Left lung (tissue), 10 donors: ENCODE data around the gene XXYLT1. TPM values are rescaled to one million over a fixed set of nuclear protein-coding genes. Genes with fewer than 3 reads are reported as not detected.

Experiments used
- ATAC-seq: fragments of 200-7000 bp; cut with Tn5 transposase; one replicate; pipeline ENCODE4 v1.9.1; 2020; ENCODE audit warnings: moderate library complexity
- DNase-seq, 4 donors: peaks; one replicate each; pipeline ENCODE4 v3.0.0-alpha.2; 2013 to 2020
- H3K27ac ChIP-seq, 2 donors: fragments of 200-600 bp; sonication (generic) in 1 of 2; one replicate each; pipeline versions ENCODE4 v1.5.0 to v1.8.0; 2020 to 2021
- H3K27me3 ChIP-seq, 2 donors: fragments of 200-600 bp; sonication (generic) in 1 of 2; one replicate each; pipeline versions ENCODE4 v1.5.0 to v1.8.0; 2020 to 2021
- H3K36me3 ChIP-seq, 2 donors: fragments of 200-600 bp; sonication (generic) in 1 of 2; one replicate each; pipeline versions ENCODE4 v1.5.0 to v1.8.0; 2020 to 2021
- H3K4me1 ChIP-seq, 2 donors: fragments of 200-600 bp; one replicate each; pipeline ENCODE4 v1.8.0; 2021
- H3K4me3 ChIP-seq, 2 donors: fragments of 200-600 bp; sonication (generic) in 1 of 2; one replicate each; pipeline versions ENCODE4 v1.5.0 to v1.8.0; 2020 to 2021; ENCODE audit warnings: mild to moderate bottlenecking in 1 of 2
- H3K9me3 ChIP-seq, 2 donors: fragments of 200-600 bp; sonication (generic) in 1 of 2; one replicate each; pipeline versions ENCODE4 v1.5.0 to v1.8.0; 2020 to 2021
- intact Hi-C, 2 donors: fragments of 100-400 bp; cut with DNase I; formaldehyde crosslinking; loops; one replicate each; pipeline versions ENCODE4 v1.11.2 to v1.14.2; 2022
- polyA plus RNA-seq, 6 donors: library from polyadenylated mRNA; unstranded; fragments of 120-200 nt; gene quantifications; one replicate each; pipeline ENCODE4 v1.2.1, GENCODE V29; 2013; ENCODE audit not compliant: insufficient read length in 6 of 6
- total RNA-seq, 2 donors: library from RNA; stranded (reverse); fragmentation: NEBNext Ultra II Directional; extraction: Animal tissue kit (Norgen Biotek cat#: 25700); gene quantifications; one replicate each; pipeline ENCODE4 v1.2.1, GENCODE V29; 2021
- TF ChIP-seq, protein P1 (sequence below), 2 donors: fragments of 200-600 bp; sonication (generic) in 1 of 2; IDR thresholded peaks; one replicate each; pipeline versions ENCODE4 v1.5.0 to v1.8.0; 2021; ENCODE audit warnings: antibody characterized with exemption in 2 of 2
- donor health status: DM: no; HTN: yes; CAD: no.
- donor health status: DM: no; HTN: no; CAD: no.

The XXYLT1 gene
- total and polyA plus RNA-seq, 8 donors, result 11.3 to 31.1 (median 25.5) TPM

DNA sequence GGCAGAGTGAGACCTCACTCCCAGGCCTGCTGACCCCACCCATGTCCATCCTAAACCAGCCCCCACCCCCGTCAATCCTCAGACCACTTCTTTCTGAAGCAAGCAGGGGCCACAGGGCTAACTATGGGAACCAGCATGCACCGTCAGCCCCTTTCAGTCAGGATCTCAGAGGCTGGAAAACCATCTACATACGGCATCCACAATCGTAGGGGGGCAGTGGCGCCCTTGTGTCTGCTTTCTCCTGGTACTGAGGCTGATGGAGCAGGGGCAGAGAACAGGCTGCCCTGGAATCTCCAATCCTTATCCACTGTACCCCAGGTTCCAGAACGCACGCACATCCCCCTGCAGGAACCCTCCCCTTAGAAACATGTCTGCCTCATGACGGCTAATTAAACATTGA lies 56.6 kb downstream of the XXYLT1 start:
- intact Hi-C loops, result no loop called here
- TF ChIP-seq, protein P1, sequence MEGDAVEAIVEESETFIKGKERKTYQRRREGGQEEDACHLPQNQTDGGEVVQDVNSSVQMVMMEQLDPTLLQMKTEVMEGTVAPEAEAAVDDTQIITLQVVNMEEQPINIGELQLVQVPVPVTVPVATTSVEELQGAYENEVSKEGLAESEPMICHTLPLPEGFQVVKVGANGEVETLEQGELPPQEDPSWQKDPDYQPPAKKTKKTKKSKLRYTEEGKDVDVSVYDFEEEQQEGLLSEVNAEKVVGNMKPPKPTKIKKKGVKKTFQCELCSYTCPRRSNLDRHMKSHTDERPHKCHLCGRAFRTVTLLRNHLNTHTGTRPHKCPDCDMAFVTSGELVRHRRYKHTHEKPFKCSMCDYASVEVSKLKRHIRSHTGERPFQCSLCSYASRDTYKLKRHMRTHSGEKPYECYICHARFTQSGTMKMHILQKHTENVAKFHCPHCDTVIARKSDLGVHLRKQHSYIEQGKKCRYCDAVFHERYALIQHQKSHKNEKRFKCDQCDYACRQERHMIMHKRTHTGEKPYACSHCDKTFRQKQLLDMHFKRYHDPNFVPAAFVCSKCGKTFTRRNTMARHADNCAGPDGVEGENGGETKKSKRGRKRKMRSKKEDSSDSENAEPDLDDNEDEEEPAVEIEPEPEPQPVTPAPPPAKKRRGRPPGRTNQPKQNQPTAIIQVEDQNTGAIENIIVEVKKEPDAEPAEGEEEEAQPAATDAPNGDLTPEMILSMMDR (IDR thresholded peaks at IDR 0.05), result no peak

GRCh38 chr3:195213639-195214315 lies 57.2 kb downstream of the XXYLT1 start:
- ATAC-seq (no peak), DNase-seq (no peak)
- Histone ChIP-seq H3K4me1 (peaks cover 12 to 20% of the 10 kb centered on the region in 2 donors), H3K36me3 (no peaks in the 10 kb centered on the region), H3K27ac (no peak overlapping the region), H3K4me3 (no peak overlapping the region), H3K27me3 (no peaks in the 10 kb centered on the region), H3K9me3 (no peaks in the 10 kb centered on the region)
- intact Hi-C loops, result no loop called here
- TF ChIP-seq, protein P1 (IDR thresholded peaks at IDR 0.05), result no peak

More for the DNA sequence above, 56.6 kb downstream of the XXYLT1 start:
- no peaks in the 10 kb centered on the region for H3K36me3 ChIP-seq
- no peak overlapping the region for H3K27ac ChIP-seq
- H3K9me3 ChIP-seq, result no peaks in the 10 kb centered on the region
- H3K27me3 ChIP-seq, result no peaks in the 10 kb centered on the region
- H3K4me1 ChIP-seq, result peaks cover 11 to 15% of the 10 kb centered on the region in 2 donors
- DNase-seq, result peak in 1 of 4 donors; percentile 8
- H3K4me3 ChIP-seq, result no peak overlapping the region
- no peak for ATAC-seq

DNA sequence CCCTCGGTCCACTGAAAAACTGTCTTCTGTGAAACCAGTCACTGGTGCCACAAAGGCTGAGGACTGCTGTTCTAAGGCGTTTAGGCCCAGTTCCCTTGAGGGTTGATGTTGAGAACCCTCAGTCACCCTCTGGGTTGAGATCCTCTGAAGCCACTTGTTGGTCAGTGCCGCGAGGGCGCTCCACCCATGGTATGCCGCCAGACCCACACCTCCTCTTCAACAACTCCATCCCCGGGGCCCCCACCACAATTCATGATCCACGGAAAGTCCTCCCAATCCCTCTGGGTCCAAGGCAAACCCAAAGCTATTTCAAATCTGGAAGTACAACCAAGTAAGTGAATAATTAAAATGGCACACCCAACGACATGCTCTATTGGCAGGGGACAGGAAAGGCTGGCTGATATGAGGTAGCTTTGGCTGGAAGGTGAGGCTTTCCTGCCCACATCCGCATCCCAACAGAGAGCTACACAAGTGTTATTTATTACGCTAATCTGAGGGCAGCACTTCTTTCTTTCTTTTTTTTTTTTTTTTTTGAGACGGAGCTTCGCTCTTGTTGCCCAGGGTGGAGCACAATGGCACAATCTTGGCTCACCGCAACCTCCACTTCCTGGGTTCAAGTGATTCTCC lies 58.1 kb downstream of the XXYLT1 start:
- Histone ChIP-seq H3K4me1 (peaks cover 12 to 23% of the 10 kb centered on the region in 2 donors), H3K36me3 (no peaks in the 10 kb centered on the region), H3K27ac (no peak overlapping the region), H3K27me3 (no peaks in the 10 kb centered on the region), H3K4me3 (no peak overlapping the region), H3K9me3 (no peaks in the 10 kb centered on the region)
- peak in 1 of 4 donors; percentile 37 for DNase-seq
- no peak for ATAC-seq
- intact Hi-C loops, result no loop called here
- TF ChIP-seq, protein P1 (IDR thresholded peaks at IDR 0.05), result no peak

GRCh38 chr3:195212033-195212748 lies 58.8 kb downstream of the XXYLT1 start:
- ATAC-seq, result no peak
- Histone ChIP-seq H3K4me3 (no peak overlapping the region), H3K27me3 (no peaks in the 10 kb centered on the region), H3K4me1 (peaks cover 12 to 23% of the 10 kb centered on the region in 2 donors), H3K9me3 (no peaks in the 10 kb centered on the region), H3K36me3 (no peaks in the 10 kb centered on the region), H3K27ac (no peak overlapping the region)
- intact Hi-C loops, result no loop called here
- peak in 1 of 4 donors; percentile 49 for DNase-seq
- TF ChIP-seq, protein P1 (IDR thresholded peaks at IDR 0.05), result no peak
